Naive B cell (primary cell): ENCODE measurements around the gene SULT1C3. TPM values are rescaled to one million over a fixed set of nuclear protein-coding genes. Genes with fewer than 3 reads are reported as not detected.

Experiments
- ATAC-seq, 2 donors: fragments of 150-1000 bp; cut with Tn5 transposase; 2 replicates each; pipeline ENCODE4 v1.10.0; 2021; ENCODE audit warnings: low read depth in 2 of 2, mild to moderate bottlenecking in 2 of 2, moderate library complexity in 2 of 2
- DNase-seq: peaks from one replicate; pipeline ENCODE4 v3.0.0; 2022
- H3K27ac Mint-ChIP-seq, 6 donors: one replicate each; pipeline ENCODE4 v1.8.0; 2020 to 2022; ENCODE audit warnings: mild to moderate bottlenecking in 6 of 6, mixed read lengths in 6 of 6, moderate library complexity in 5 of 6, inconsistent platforms in 2 of 6
- H3K27me3 Mint-ChIP-seq, 3 donors: one replicate each; pipeline ENCODE4 v1.8.0; 2021 to 2022; ENCODE audit warnings: mixed read lengths in 3 of 3, mild to moderate bottlenecking in 1 of 3
- H3K36me3 Mint-ChIP-seq, 2 donors: one replicate each; pipeline ENCODE4 v1.8.0; 2020 to 2022; ENCODE audit warnings: mixed read lengths in 2 of 2, inconsistent platforms in 1 of 2, mild to moderate bottlenecking in 1 of 2
- H3K4me1 Mint-ChIP-seq, 3 donors: one replicate each; pipeline ENCODE4 v1.8.0; 2020 to 2022; ENCODE audit warnings: mixed read lengths in 3 of 3, inconsistent platforms in 1 of 3, mild to moderate bottlenecking in 1 of 3, moderate library complexity in 1 of 3
- H3K4me3 Mint-ChIP-seq, 8 donors: one replicate each; pipeline ENCODE4 v1.8.0; 2020 to 2022; ENCODE audit warnings: mild to moderate bottlenecking in 8 of 8, mixed read lengths in 8 of 8, moderate library complexity in 8 of 8, inconsistent platforms in 2 of 8
- H3K9me3 Mint-ChIP-seq, 7 donors: one replicate each; pipeline ENCODE4 v1.8.0; 2020 to 2022; ENCODE audit warnings: mixed read lengths in 7 of 7, mild to moderate bottlenecking in 5 of 7, inconsistent platforms in 2 of 7, moderate library complexity in 1 of 7
- polyA plus RNA-seq, 6 donors: library from polyadenylated mRNA; unstranded; fragments of 300-500 nt; fragmentation: Illumina TruSeq; gene quantifications; one replicate each; pipeline ENCODE4 v1.2.3, GENCODE V29; 2021; ENCODE audit warnings: low read depth in 6 of 6

SULT1C3 gene
- not detected for polyA plus RNA-seq

DNA sequence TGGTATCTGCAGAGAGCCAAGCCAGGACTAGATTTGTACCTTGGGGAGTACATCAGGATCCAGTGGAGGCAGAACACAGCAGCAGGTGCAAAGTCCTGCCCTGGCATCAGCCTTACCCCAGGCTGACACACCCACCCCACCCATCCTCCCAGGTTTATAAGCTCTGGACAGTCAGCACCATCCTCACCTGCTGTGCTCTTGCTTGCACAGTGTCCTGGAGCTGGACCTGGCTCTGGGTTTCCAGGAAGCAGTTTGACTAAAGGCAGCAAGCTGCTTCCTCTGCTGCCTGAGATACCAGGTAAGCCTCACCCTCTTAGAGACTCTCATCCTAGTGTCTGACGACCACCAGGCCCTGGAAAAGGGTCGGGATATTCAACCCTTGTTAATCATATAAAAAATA, at the start of gene SULT1C3:
Gene SULT1C3 (plus strand): TSS at position 183 of the 400 bp plus-strand sequence. CDS start 7,227 bp downstream, outside the sequence.
- Mint-ChIP-seq H3K36me3 (peaks cover 0 to 3% of the 10 kb centered on the region in 2 donors), H3K27ac (no peak within 1 kb of the TSS), H3K27me3 (no peaks in the 10 kb centered on the region), H3K4me3 (no peak within 1 kb of the TSS), H3K4me1 (no peaks in the 10 kb centered on the region), H3K9me3 (peaks cover 0 to 52% (median 12%) of the 10 kb centered on the region in 7 donors)
- ATAC-seq (no peak), DNase-seq (no peak)

DNA sequence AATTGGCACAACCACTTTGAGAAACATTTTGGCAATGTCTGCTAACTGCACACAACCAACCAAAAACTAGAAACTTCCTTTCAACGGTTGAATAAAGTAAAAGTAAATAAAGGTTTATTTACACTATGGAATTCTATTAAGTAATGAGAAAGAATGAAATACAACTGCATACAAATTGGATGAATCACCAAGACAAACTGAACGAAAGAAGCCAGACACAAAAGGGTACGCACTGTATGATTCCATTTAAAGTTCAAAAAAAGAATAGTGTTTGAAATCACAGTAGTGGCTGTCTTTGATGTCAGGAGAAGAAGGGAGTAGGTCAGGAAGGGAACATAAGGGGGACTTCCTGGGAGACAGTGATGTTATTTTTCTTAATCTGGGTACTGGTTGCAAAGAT, 46.5 kb upstream of the SULT1C3 start:
- no peak for ATAC-seq
- Mint-ChIP-seq H3K4me3 (no peak overlapping the region), H3K9me3 (peaks cover 0 to 11% (median 3%) of the 10 kb centered on the region in 7 donors), H3K36me3 (no peaks in the 10 kb centered on the region), H3K27me3 (peaks cover 0 to 8% (median 8%) of the 10 kb centered on the region in 3 donors), H3K27ac (no peak overlapping the region), H3K4me1 (no peaks in the 10 kb centered on the region)
- DNase-seq: no peak

DNA sequence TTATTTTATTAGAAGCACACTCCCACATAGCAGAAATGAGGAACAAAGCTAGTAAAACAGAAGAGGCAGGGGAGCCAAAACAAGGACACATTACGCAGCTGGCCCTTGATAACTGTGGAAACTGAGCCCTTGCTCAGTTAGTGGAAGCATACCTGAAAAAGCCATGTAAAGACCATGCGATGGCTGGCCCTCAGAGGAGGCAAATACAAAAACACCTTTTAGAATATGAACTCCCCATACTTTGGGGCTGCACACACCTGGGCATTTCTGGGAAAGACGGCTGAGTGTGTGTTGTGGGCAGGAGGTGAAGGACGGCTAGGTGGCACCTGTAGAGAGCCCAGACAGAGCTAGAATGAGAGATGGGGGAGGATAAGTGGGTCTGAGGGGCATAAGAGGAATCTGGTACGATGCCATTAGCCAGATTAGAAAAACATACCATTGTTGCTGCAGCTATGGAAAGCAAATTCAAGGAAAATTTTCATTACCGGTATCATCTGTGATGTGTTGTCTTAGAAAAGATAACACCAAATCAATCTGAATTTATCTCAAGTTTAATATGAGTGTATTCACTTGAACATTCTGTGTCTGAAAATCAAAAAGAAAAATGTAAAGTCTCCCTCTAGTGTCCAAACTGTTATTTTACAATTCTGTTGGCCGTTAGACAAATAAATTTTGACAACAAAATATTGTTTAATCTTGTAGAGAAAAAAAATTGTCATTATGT, 45.2 kb upstream of the SULT1C3 start:
- Mint-ChIP-seq H3K9me3 (peaks cover 0 to 11% (median 3%) of the 10 kb centered on the region in 7 donors), H3K27me3 (peaks cover 0 to 8% (median 8%) of the 10 kb centered on the region in 3 donors), H3K36me3 (no peaks in the 10 kb centered on the region), H3K4me3 (no peak overlapping the region), H3K27ac (peak overlapping the region in 1 of 6 donors; percentile 29), H3K4me1 (no peaks in the 10 kb centered on the region)
- ATAC-seq (no peak), DNase-seq (no peak)

DNA sequence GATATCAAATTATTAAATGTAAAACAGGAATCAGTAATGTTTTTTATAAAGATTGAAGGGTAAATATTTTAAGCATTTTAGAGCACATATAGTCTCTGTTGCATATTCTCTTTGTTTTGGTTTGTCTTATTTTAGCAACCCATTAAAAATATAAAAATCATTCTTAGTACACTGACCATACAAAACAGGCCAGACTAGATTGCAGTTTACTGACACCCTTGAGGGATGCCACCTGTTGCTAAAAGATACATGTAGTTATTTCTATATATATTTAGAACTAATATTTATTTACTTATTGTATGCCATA, 44.7 kb upstream of the SULT1C3 start:
- Mint-ChIP-seq H3K9me3 (peaks cover 0 to 11% (median 3%) of the 10 kb centered on the region in 7 donors), H3K4me3 (no peak overlapping the region), H3K27me3 (peaks cover 0 to 8% (median 8%) of the 10 kb centered on the region in 3 donors), H3K27ac (no peak overlapping the region), H3K4me1 (no peaks in the 10 kb centered on the region), H3K36me3 (no peaks in the 10 kb centered on the region)
- ATAC-seq (no peak), DNase-seq (no peak)

DNA sequence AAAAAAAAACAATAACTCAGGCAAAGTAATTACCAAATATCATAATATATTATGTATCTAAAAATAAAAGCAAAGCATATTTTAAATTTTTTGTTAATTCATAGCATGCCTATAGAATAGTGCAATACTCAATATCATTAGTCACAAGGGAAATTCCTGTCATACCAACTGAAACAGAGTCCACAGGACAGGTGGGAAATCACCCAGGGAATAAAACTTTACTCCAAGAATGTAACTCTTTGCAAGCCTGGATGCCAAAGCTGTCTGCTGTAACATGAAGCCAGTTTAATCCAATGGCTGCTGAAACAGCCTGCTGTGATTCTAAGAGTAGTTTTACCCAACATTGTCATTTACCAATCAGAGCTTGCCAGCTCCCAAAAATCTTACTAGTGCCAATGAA, 40.0 kb upstream of the SULT1C3 start:
- Mint-ChIP-seq H3K36me3 (peaks cover 0 to 8% of the 10 kb centered on the region in 2 donors), H3K27ac (no peak overlapping the region), H3K4me3 (no peak overlapping the region), H3K4me1 (no peaks in the 10 kb centered on the region), H3K9me3 (peaks cover 10 to 30% (median 23%) of the 10 kb centered on the region in 7 donors), H3K27me3 (peaks cover 0 to 2% (median 0%) of the 10 kb centered on the region in 3 donors)
- ATAC-seq (no peak), DNase-seq (no peak)

DNA sequence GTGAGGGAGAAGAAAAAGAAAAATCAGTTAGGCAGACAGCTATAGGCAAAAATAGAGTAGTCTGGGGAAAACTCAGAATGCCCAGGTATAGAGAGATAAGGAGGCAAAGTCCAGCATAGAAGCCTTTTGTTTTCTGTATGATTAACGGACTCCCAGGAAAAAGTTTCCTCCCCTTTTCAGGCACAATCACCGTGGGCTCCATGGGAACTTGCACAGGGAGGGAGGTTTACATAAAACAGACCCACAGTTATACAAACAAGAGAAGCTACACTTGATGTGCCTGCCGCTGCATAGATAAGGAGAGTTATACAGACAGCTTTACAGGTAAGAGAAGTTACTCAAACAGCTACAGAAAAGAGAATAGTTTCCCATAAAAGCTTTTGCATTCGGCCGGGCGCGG, 39.2 kb upstream of the SULT1C3 start:
- DNase-seq (no peak), ATAC-seq (no peak)
- Mint-ChIP-seq H3K9me3 (peaks cover 10 to 30% (median 23%) of the 10 kb centered on the region in 7 donors), H3K27me3 (no peaks in the 10 kb centered on the region), H3K4me3 (no peak overlapping the region), H3K4me1 (no peaks in the 10 kb centered on the region), H3K36me3 (peaks cover 0 to 8% of the 10 kb centered on the region in 2 donors), H3K27ac (peak overlapping the region in 1 of 6 donors; percentile 1)

DNA sequence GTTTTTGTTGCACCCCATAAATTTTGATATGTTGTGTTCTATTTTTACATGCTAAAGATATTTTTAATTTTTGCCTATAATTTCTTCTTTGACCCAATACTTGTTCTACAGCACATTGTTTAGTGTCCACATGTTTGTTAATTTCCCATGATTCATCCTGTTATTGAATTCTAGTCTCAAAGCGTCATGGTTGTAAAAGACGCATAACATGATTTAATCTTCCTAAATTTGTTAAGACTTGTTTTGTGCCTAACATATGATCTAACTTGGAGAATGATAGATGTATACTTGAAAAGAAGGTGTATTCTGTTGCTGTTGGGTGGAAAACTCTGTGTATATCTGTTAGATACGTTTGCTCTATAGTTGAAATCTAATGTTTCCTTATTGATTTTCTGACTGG, 27.1 kb upstream of the SULT1C3 start:
- ATAC-seq: no peak
- DNase-seq: no peak
- H3K36me3 Mint-ChIP-seq: peaks cover 0 to 13% of the 10 kb centered on the region in 2 donors
- no peak overlapping the region for H3K4me3 Mint-ChIP-seq
- peaks cover 0 to 1% (median 0%) of the 10 kb centered on the region in 3 donors for H3K4me1 Mint-ChIP-seq
- peaks cover 0 to 8% (median 0%) of the 10 kb centered on the region in 3 donors for H3K27me3 Mint-ChIP-seq
- H3K27ac Mint-ChIP-seq: no peak overlapping the region
- peaks cover 7 to 21% (median 12%) of the 10 kb centered on the region in 7 donors for H3K9me3 Mint-ChIP-seq

DNA sequence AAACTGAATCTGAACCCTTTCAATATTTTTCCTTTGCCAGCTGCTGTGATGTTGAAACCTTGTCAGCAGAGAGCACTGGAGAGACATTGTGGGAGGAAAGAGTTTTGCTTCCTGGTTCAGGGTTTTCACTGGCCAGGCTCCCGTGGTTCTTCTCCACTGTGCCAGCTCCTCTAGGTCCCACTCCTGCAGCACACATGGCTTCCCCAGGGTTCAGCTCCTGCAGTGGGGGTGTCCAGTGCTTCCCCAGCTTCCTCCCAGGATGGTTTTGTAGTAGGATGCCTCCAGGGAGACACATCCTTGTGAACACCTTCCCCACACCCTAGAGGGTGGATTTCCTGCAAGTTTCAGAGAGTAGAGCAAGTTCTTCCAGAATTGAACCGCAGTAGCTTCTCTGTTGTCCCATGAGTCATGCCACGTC, 24.0 kb upstream of the SULT1C3 start:
- Mint-ChIP-seq H3K4me1 (peaks cover 0 to 1% (median 0%) of the 10 kb centered on the region in 3 donors), H3K9me3 (peaks cover 0 to 6% (median 0%) of the 10 kb centered on the region in 7 donors), H3K4me3 (no peak overlapping the region), H3K36me3 (no peaks in the 10 kb centered on the region), H3K27ac (no peak overlapping the region), H3K27me3 (no peaks in the 10 kb centered on the region)
- DNase-seq (no peak), ATAC-seq (no peak)

DNA sequence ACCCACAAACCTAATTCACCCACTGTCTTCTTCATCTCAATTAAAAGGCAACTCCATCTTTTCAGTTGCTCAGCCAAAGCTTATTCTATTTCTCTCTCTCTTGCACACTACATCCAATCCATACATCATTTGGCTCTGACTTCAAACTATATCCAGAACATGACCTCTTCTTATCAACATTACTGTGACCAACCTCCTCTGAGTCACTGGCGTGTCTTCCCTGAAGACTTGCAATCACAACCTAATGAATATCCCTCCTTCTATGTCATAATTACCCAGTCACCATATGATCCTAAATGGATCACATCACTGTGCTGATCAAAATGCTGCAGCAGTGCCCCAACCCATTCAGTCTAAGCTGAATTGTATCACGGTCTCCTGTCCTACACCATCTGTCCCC, 22.6 kb upstream of the SULT1C3 start:
- no peaks in the 10 kb centered on the region for H3K36me3 Mint-ChIP-seq
- H3K27me3 Mint-ChIP-seq: no peaks in the 10 kb centered on the region
- no peak overlapping the region for H3K27ac Mint-ChIP-seq
- no peaks in the 10 kb centered on the region for H3K4me1 Mint-ChIP-seq
- no peak overlapping the region for H3K4me3 Mint-ChIP-seq
- H3K9me3 Mint-ChIP-seq: peaks cover 0 to 1% (median 0%) of the 10 kb centered on the region in 7 donors
- ATAC-seq (no peak), DNase-seq (no peak)

DNA sequence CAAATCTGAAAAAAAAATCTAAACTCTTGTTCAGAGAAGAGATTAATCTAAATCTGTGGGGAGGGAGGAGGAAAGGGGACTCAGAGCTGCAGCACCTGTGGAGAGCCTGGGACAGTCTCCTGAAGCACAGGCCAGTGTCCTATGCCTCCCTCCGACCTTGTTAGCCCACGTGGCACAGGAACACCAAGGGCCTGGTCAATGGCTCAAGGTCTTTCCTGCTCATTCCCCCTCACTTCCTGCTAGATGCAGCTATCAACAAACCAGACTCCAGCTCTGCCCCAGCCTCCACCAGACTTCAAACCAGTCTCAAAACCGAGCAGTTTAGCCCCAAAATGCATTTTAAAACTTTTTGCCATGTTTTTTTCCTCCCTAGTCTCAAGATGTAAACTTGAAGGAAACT, 20.1 kb upstream of the SULT1C3 start:
- no peak overlapping the region for H3K27ac Mint-ChIP-seq
- DNase-seq (no peak), ATAC-seq (no peak)
- H3K36me3 Mint-ChIP-seq: peaks cover 0 to 13% of the 10 kb centered on the region in 2 donors
- H3K4me1 Mint-ChIP-seq: no peaks in the 10 kb centered on the region
- H3K9me3 Mint-ChIP-seq: peaks cover 5 to 25% (median 14%) of the 10 kb centered on the region in 7 donors
- H3K27me3 Mint-ChIP-seq: no peaks in the 10 kb centered on the region
- no peak overlapping the region for H3K4me3 Mint-ChIP-seq

DNA sequence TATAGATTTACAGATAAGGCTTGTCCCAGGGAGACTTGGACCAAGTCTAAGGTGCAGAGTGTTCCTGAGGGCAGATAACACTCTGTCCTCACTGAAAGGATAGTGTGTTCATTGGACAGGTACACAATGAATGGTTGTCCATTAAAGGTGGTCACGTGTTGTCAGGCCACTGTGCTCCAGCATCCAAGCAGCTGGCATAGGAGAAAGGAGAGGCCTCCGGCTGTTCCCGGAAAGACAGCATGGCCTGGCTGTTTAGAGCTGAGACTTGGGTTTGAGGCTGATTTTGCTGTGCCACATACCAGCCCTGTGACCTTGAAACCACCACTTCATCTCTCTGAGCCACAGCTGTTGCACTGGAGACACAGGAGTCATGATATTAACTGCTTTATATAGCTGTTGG, 19.6 kb upstream of the SULT1C3 start:
- no peaks in the 10 kb centered on the region for H3K27me3 Mint-ChIP-seq
- H3K4me1 Mint-ChIP-seq: no peaks in the 10 kb centered on the region
- no peak overlapping the region for H3K27ac Mint-ChIP-seq
- H3K36me3 Mint-ChIP-seq: peaks cover 0 to 13% of the 10 kb centered on the region in 2 donors
- no peak overlapping the region for H3K4me3 Mint-ChIP-seq
- ATAC-seq (no peak), DNase-seq (no peak)
- H3K9me3 Mint-ChIP-seq: peaks cover 5 to 30% (median 14%) of the 10 kb centered on the region in 7 donors

DNA sequence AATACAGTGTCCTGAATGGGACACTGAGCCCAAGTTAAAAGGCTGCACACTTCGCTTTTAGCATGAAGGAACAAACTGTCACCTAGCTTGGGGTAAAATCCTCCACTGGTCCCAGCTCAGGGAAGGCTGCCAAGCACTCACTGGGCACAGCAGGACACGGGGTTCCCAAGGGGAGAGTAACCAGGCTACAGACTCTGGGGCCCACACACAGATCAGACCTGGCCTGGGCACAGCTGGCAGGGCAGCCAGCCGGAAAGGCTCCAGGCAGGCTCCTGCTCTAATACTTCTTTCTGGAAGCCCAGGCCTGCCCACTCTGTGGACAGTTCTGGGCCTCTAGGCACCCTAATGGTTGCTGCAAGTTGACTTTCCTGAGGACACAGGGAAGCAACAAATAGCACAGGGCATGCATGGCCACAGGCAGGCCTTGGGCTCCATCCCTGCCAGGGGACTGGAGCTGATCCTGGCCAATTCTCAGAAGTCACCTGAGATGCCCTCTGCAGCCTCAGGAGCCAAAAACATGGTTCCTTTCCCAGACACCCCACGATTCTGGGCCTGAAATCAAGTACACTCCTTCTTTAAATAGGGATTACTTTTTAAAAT, 18.7 kb upstream of the SULT1C3 start:
- Mint-ChIP-seq H3K9me3 (peaks cover 5 to 32% (median 14%) of the 10 kb centered on the region in 7 donors), H3K27me3 (no peaks in the 10 kb centered on the region), H3K4me1 (no peaks in the 10 kb centered on the region), H3K4me3 (no peak overlapping the region), H3K36me3 (peaks cover 0 to 13% of the 10 kb centered on the region in 2 donors), H3K27ac (no peak overlapping the region)
- DNase-seq: no peak
- ATAC-seq: no peak

DNA sequence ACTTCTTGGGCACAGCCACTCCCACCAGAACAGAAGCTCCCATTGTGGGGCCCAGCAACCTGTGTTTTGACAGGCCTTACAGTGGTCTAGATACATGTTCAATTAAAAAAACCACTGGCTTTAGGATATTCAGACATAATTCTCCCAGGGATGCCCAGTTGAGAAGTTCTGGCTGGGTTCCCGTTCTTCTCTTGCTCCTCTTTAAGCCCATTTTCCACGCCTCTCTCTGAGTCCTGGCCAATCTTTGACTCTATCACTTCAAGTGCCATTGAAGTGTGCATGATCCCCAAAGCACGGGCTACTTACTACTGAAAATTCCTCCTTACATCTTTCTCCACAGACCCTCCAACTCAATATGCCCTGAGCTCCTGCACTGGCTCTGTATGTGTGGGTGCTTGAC, 17.5 kb upstream of the SULT1C3 start:
- no peak for DNase-seq
- Mint-ChIP-seq H3K27me3 (peaks cover 0 to 2% (median 0%) of the 10 kb centered on the region in 3 donors), H3K4me1 (no peaks in the 10 kb centered on the region), H3K27ac (no peak overlapping the region), H3K36me3 (peaks cover 0 to 13% of the 10 kb centered on the region in 2 donors), H3K9me3 (peaks cover 5 to 32% (median 15%) of the 10 kb centered on the region in 7 donors), H3K4me3 (no peak overlapping the region)
- no peak for ATAC-seq

DNA sequence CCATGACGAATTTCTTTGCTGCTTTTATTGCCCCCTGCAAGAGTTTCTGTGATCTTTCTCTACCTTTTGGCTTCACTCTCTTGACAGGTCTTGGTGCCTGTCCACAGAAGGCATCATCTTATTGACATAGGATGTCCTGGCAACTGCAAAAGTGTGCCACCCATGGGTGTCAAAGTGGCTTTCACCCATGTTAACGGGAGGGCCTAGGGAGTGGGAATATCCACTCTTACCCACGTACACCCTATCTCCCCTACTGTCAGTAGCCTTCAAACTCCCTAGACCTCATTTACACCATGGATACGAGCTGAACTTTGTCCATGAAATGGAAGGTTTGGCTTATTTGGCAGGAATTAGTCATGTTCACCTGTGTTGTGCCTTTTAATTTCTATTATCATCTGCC, 16.2 kb upstream of the SULT1C3 start:
- peaks cover 5 to 32% (median 15%) of the 10 kb centered on the region in 7 donors for H3K9me3 Mint-ChIP-seq
- no peak for DNase-seq
- H3K4me1 Mint-ChIP-seq: no peaks in the 10 kb centered on the region
- H3K27me3 Mint-ChIP-seq: peaks cover 0 to 8% (median 0%) of the 10 kb centered on the region in 3 donors
- ATAC-seq: no peak
- no peak overlapping the region for H3K4me3 Mint-ChIP-seq
- peaks cover 0 to 13% of the 10 kb centered on the region in 2 donors for H3K36me3 Mint-ChIP-seq
- no peak overlapping the region for H3K27ac Mint-ChIP-seq
